ENCODE data around the gene AKT1.

DNA sequence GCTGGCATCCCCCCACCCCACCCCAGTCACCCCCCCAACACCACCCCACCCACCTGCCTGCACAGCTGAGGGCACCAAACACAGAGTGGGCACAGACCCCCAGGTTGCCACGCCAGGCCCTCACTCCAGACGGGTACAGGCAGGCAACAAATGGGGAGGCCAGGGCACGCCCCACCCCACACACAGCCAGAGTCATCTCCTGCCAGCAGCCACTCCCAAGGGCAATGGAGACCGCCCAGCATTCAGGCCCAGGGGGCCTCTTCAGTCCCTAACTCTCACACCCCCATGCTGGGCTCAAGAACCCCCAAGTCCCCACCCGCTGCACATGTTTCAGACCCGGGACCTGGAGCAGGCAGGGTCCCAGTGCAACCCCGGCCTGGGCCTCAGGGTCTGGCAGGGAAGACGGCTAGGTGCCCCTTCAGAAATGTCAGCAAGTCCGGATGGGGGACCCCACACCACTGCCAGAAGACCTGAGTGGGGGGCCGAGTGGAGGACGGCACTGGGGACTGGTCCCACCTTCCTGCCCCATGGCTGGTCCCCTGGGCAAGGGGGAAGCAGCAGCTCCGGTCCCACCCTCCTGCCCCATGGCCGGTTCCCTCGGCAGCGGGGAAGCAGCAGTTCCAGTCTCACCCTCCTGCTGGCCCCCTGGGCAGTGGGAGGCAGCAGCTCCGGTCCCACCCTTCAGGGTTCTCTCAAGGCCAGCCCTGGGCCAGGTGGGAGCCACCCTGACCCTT lies 11.9 kb downstream of the AKT1 start:
- TF ChIP-seq, protein P1, sequence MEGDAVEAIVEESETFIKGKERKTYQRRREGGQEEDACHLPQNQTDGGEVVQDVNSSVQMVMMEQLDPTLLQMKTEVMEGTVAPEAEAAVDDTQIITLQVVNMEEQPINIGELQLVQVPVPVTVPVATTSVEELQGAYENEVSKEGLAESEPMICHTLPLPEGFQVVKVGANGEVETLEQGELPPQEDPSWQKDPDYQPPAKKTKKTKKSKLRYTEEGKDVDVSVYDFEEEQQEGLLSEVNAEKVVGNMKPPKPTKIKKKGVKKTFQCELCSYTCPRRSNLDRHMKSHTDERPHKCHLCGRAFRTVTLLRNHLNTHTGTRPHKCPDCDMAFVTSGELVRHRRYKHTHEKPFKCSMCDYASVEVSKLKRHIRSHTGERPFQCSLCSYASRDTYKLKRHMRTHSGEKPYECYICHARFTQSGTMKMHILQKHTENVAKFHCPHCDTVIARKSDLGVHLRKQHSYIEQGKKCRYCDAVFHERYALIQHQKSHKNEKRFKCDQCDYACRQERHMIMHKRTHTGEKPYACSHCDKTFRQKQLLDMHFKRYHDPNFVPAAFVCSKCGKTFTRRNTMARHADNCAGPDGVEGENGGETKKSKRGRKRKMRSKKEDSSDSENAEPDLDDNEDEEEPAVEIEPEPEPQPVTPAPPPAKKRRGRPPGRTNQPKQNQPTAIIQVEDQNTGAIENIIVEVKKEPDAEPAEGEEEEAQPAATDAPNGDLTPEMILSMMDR (IDR thresholded peaks at IDR 0.05), result no peak
- TF ChIP-seq POLR2A (IDR thresholded peaks at IDR 0.05), result no peak
